ENCODE results near the gene C3orf85. TPM values are rescaled to one million over a fixed set of nuclear protein-coding genes. Genes with fewer than 3 reads are reported as not detected.

C3orf85 gene
- total RNA-seq, 2 donors from 2014 or later: not detected

GRCh38 chr3:109098079-109098644 lies 38.4 kb upstream of the C3orf85 start:
- no peaks in the 10 kb centered on the region for H3K27me3 ChIP-seq (replicated peaks; ENCODE audit: insufficient read depth)
- no peaks in the 10 kb centered on the region for H3K36me3 ChIP-seq
- DNase-seq (ENCODE audit: low spot score): peak; percentile 7
- H3K4me3 ChIP-seq: no peak overlapping the region
- no peak overlapping the region for H3K27ac ChIP-seq
- intact Hi-C loops (cut with DNase I): no loop called here
- WGBS: 56% methylated on average over 5 of the region's 5 CpGs
- H3K4me1 ChIP-seq (replicated peaks): no peaks in the 10 kb centered on the region
- no peaks in the 10 kb centered on the region for H3K9me3 ChIP-seq
- TF ChIP-seq, protein P1, sequence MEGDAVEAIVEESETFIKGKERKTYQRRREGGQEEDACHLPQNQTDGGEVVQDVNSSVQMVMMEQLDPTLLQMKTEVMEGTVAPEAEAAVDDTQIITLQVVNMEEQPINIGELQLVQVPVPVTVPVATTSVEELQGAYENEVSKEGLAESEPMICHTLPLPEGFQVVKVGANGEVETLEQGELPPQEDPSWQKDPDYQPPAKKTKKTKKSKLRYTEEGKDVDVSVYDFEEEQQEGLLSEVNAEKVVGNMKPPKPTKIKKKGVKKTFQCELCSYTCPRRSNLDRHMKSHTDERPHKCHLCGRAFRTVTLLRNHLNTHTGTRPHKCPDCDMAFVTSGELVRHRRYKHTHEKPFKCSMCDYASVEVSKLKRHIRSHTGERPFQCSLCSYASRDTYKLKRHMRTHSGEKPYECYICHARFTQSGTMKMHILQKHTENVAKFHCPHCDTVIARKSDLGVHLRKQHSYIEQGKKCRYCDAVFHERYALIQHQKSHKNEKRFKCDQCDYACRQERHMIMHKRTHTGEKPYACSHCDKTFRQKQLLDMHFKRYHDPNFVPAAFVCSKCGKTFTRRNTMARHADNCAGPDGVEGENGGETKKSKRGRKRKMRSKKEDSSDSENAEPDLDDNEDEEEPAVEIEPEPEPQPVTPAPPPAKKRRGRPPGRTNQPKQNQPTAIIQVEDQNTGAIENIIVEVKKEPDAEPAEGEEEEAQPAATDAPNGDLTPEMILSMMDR (IDR thresholded peaks at IDR 0.05): peak in 1 of 4 experiments; percentile 27
- TF ChIP-seq POLR2AphosphoS5 (IDR thresholded peaks at IDR 0.05): no peak

- DNase-seq (ENCODE audit: low spot score): no peak
- Histone ChIP-seq H3K4me3 (no peak overlapping the region), H3K9me3 (no peaks in the 10 kb centered on the region), H3K36me3 (no peaks in the 10 kb centered on the region), H3K27me3 (replicated peaks; ENCODE audit: insufficient read depth) (no peaks in the 10 kb centered on the region), H3K27ac (no peak overlapping the region), H3K4me1 (replicated peaks) (no peaks in the 10 kb centered on the region)
- no peak for TF ChIP-seq POLR2AphosphoS5 (IDR thresholded peaks at IDR 0.05)
- TF ChIP-seq, protein P1 (IDR thresholded peaks at IDR 0.05): no peak
- no peak for TF ChIP-seq POLR2A (IDR thresholded peaks at IDR 0.05)
- intact Hi-C loops (cut with DNase I): no loop called here
- WGBS: 97% methylated on average over 4 of the region's 4 CpGs
These were observed 26.9 kb upstream of the C3orf85 start for GRCh38 chr3:109109574-109109973.

DNA sequence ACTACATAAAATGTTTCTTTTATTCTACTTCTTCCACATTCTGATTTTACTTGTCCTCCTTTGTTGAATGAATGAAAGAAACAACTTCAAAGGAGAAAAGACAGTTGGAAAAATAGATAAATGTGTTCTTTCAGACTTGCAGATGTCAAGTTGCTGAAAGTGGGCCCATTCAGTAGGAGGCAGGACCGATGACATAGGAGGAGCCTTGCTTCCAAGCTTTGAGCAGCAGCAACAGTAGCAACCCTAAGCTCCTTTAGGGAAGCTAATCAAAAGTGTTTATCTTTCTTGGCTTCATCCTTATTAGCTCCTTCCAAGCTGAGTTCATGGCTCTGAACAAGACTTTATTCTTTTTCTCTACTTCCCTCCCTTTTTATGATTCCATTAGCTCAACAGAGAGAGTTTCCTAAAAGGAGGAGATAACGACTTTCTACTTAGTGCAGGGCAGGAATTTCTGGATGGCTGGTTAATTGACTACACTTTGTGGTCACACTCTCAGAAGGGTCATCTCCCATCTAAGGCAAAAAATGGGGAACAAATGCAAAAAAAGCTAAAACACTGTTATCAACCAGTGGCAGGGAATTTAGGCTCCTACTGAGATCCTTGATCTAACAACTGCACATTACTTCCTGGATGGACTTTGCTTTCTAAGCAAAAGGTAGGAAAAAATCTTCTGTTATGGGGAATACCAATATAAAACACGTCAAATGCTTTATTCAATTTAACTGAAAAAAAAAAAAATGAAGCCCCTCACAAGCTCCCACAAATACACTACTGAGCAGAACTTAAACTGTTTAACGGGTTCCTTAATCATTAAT lies 23.4 kb upstream of the C3orf85 start:
- H3K27me3 ChIP-seq (replicated peaks; ENCODE audit: insufficient read depth): no peaks in the 10 kb centered on the region
- 51% methylated on average over 4 of the region's 4 CpGs for WGBS
- H3K36me3 ChIP-seq: no peaks in the 10 kb centered on the region
- intact Hi-C loops (cut with DNase I): no loop called here
- H3K9me3 ChIP-seq: no peaks in the 10 kb centered on the region
- no peak overlapping the region for H3K27ac ChIP-seq
- DNase-seq (ENCODE audit: low spot score): no peak
- no peak overlapping the region for H3K4me3 ChIP-seq
- TF ChIP-seq POLR2A (IDR thresholded peaks at IDR 0.05): no peak
- TF ChIP-seq, protein P1 (IDR thresholded peaks at IDR 0.05): no peak
- no peak for TF ChIP-seq POLR2AphosphoS5 (IDR thresholded peaks at IDR 0.05)
- no peaks in the 10 kb centered on the region for H3K4me1 ChIP-seq (replicated peaks)

DNA sequence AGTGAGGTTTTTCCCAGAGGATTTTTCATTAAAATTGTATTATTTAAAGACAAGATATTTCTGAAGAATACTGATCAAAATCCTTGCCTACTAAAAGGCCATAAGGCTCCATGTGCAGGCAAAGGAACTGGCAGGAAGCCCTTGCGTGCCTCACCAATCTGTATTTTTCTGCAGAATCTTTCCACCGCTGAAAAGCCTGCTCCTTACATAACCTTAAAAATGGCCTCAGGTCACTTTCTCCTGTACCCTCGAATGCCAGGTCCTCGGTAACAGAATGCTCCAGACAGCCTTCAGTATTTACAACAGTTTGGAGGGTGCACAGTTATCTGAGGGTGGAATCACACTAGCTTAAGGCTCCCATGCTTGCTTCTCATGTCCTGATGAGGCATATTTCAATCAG lies 21.8 kb upstream of the C3orf85 start:
- no peak for TF ChIP-seq POLR2A (IDR thresholded peaks at IDR 0.05)
- DNase-seq (ENCODE audit: low spot score): no peak
- H3K9me3 ChIP-seq: no peaks in the 10 kb centered on the region
- H3K4me3 ChIP-seq: no peak overlapping the region
- no peaks in the 10 kb centered on the region for H3K36me3 ChIP-seq
- H3K27ac ChIP-seq: no peak overlapping the region
- H3K27me3 ChIP-seq (replicated peaks; ENCODE audit: insufficient read depth): no peaks in the 10 kb centered on the region
- 66% methylated on average over 4 of the region's 4 CpGs for WGBS
- intact Hi-C loops (cut with DNase I): no loop called here
- no peaks in the 10 kb centered on the region for H3K4me1 ChIP-seq (replicated peaks)

GRCh38 chr3:109115451-109115850 lies 21.1 kb upstream of the C3orf85 start:
- H3K27me3 ChIP-seq (replicated peaks; ENCODE audit: insufficient read depth): no peaks in the 10 kb centered on the region

More at GRCh38 chr3:109115451-109115850, 21.1 kb upstream of the C3orf85 start:
- 64% methylated on average over 2 of the region's 2 CpGs for WGBS
- TF ChIP-seq POLR2A (IDR thresholded peaks at IDR 0.05) (no peak), POLR2AphosphoS5 (IDR thresholded peaks at IDR 0.05) (no peak)
- TF ChIP-seq, protein P1 (IDR thresholded peaks at IDR 0.05): no peak
- H3K4me1 ChIP-seq (replicated peaks): no peaks in the 10 kb centered on the region
- no peak for DNase-seq (ENCODE audit: low spot score)
- no peaks in the 10 kb centered on the region for H3K9me3 ChIP-seq
- H3K36me3 ChIP-seq: no peaks in the 10 kb centered on the region
- intact Hi-C loops (cut with DNase I): no loop called here
- H3K27ac ChIP-seq: no peak overlapping the region
- H3K4me3 ChIP-seq: no peak overlapping the region

All from prostate gland (tissue), 2 donors.